Fibroblast of pulmonary artery (primary cell): ENCODE results near the gene SETBP1.

Experiments
- DNase-seq: peaks from one replicate; pipeline ENCODE4 v3.0.0-alpha.2; 2010; ENCODE audit warnings: low read depth
- H3K4me3 ChIP-seq: replicated peaks from 2 replicates; pipeline ENCODE4 v1.5.1; 2011; ENCODE audit warnings: low read depth, mild to moderate bottlenecking, control low read depth, low read length, moderate library complexity
- CTCF ChIP-seq: IDR thresholded peaks from 2 replicates; pipeline ENCODE4 v1.5.1; 2011; ENCODE audit warnings: mild to moderate bottlenecking, control low read depth, low read length, inconsistent platforms; ENCODE audit errors: missing control alignments

The SETBP1 gene

DNA sequence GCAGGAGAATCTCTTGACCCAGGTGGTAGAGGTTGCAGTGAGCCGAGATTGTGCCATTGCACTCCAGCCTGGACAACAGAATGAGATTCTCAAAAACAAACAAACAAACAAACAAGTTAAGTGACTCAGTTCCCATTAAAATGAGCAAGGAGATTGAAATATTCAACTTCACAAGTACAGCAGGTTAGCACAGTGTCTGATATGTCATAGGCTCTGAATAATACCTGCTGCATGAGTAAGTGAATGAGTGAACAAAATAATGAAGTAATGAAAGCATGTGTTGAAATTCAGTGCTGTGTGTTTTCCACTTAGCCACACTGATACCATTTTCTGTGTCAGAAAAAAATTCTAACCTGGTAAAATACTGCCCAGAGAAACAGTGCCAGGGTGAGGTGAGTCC, 41.9 kb upstream of the SETBP1 start:
- H3K4me3 ChIP-seq: no peak overlapping the region
- TF ChIP-seq CTCF: no peak
- DNase-seq: no peak

- no peak overlapping the region for H3K4me3 ChIP-seq
- no peak for TF ChIP-seq CTCF
- DNase-seq: no peak
Observed at GRCh38 chr18:44643004-44643403, 37.7 kb upstream of the SETBP1 start.

DNA sequence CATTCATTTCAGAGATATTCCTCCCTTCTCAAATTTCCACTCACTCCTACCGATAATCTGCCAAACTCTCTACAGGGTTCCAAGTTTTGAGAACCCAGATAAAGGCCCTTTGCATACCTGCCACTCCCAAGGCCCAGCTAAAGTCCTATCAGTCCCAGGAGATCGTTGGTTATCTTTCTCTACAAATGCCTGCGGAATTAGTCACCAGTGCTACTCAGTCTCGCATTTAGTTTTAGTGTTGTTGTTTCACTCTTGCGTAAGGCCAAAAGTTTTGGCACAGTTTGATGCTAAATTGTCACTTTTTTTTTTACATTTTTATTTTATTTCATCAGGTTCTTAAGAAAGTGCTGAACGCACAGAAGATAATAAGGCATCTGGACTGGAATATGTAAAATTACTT, 29.2 kb upstream of the SETBP1 start:
- no peak overlapping the region for H3K4me3 ChIP-seq
- DNase-seq: peak; percentile 92
- TF ChIP-seq CTCF: no peak

DNA sequence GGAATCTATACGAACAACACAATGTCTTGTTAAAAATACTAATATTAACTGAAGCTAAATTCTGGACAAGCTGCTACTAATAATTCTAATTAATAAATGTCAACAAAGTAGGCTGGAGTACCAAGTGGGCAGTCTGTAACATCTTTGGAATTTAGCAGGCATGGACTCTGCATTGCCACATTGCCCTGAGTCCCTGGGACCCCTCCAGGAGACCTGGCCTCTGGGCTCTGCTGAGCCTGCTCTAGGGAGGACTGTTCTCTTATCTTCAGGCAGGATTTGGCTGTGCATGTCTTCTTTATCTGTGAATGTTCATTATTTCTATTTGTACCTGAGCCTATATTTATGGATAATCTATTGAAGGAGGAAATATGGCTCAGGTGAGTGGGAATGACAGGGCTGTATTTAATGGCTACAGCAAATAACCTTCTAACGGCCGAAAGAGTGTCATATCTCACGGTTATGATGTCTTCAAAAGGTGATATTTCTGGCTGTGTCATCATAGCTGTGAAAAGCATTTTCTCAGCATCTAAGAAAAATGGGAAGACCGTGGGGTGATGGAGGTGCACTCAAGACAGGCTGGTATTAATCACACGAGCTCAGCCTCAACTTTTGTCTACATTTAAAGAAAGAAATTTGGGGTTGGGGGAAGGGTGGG, 28.6 kb upstream of the SETBP1 start:
- H3K4me3 ChIP-seq: no peak overlapping the region
- DNase-seq: no peak
- TF ChIP-seq CTCF: no peak

GRCh38 chr18:44652722-44653121, 28.0 kb upstream of the SETBP1 start:
- H3K4me3 ChIP-seq: no peak overlapping the region
- DNase-seq: no peak
- no peak for TF ChIP-seq CTCF

GRCh38 chr18:44654573-44654972, 26.1 kb upstream of the SETBP1 start:
- no peak overlapping the region for H3K4me3 ChIP-seq
- TF ChIP-seq CTCF: no peak
- DNase-seq: peak; percentile 73

DNA sequence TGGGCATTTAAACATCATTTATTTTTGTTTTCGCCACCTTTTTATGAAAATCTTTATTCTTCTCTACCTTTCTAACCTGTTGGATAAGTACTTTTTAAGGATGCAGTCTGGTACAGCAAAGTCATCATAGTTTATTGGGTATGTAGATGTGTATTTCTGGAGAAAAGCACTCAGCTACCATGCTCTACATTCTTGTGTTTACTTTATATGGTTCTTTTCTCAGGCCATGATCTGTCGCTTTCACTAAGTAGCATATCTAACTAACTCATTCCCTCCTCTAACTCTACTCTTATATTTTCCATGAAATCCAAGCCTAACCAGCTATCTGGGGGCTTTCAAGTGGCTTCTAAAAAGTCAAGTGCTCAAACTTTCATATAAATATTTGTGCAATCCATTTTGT, 25.3 kb upstream of the SETBP1 start:
- DNase-seq: no peak
- H3K4me3 ChIP-seq: no peak overlapping the region
- no peak for TF ChIP-seq CTCF
